OCI-LY7 (cell line): ENCODE measurements around the gene CD2BP2. TPM values are rescaled to one million over a fixed set of nuclear protein-coding genes. Genes with fewer than 3 reads are reported as not detected.

Experiments used
- BruUV-seq: library from RNA; stranded (reverse); fragments of 400-500 nt; replicated peaks from 2 replicates; lab custom pipeline; 2021; lab: Mats Ljungman, UMichigan
- CTCF ChIA-PET: fragments of 300-600 bp; sonication (Branson Sonifier 250); formaldehyde crosslinking; loops from one replicate; lab custom pipeline; 2022; ENCODE audit warnings: antibody characterized with exemption; ENCODE audit not compliant: unreplicated experiment; lab: Charles Lee
- POLR2A ChIA-PET: fragments of 300-600 bp; sonication (Branson Sonifier 250); formaldehyde crosslinking; loops from one replicate; lab custom pipeline; 2022; ENCODE audit warnings: antibody characterized with exemption; lab: Charles Lee
- DNase-seq: peaks from one replicate; pipeline ENCODE4 v3.0.0-alpha.2; 2015; ENCODE audit warnings: low spot score
- H2AFZ ChIP-seq: fragments of 200-600 bp; sonication (generic), shearing (Covaris generic); 2 replicates; pipeline ENCODE4 v1.6.1; 2014; ENCODE audit warnings: mild to moderate bottlenecking, antibody characterized with exemption, low read length, moderate library complexity
- H3K27ac ChIP-seq: fragments of 200-600 bp; sonication (generic); 2 replicates; pipeline ENCODE4 v1.5.1; 2014; ENCODE audit warnings: mixed run types, low read depth, mild to moderate bottlenecking, moderate library complexity, low read length, inconsistent platforms; ENCODE audit not compliant: poor library complexity, severe bottlenecking
- H3K36me3 ChIP-seq: fragments of 200-600 bp; sonication (generic); 2 replicates; pipeline ENCODE4 v1.6.1; 2014; ENCODE audit warnings: mild to moderate bottlenecking, antibody characterized with exemption, low read length, moderate library complexity, mixed read lengths; ENCODE audit not compliant: insufficient read depth
- H3K4me1 ChIP-seq: fragments of 200-600 bp; sonication (generic); 2 replicates; pipeline ENCODE4 v1.5.1; 2014; ENCODE audit warnings: mild to moderate bottlenecking, low read length; ENCODE audit not compliant: insufficient read depth, poor library complexity, severe bottlenecking
- H3K4me2 ChIP-seq: fragments of 200-600 bp; sonication (generic); 2 replicates; pipeline ENCODE4 v1.6.1; 2014; ENCODE audit warnings: mild to moderate bottlenecking, low read length
- H3K4me3 ChIP-seq: fragments of 200-600 bp; sonication (generic); 2 replicates; pipeline ENCODE4 v1.5.1; 2014; ENCODE audit warnings: mild to moderate bottlenecking, low read depth, low read length; ENCODE audit not compliant: poor library complexity, severe bottlenecking
- H3K79me2 ChIP-seq: fragments of 200-600 bp; sonication (generic); 2 replicates; pipeline ENCODE4 v1.6.1; 2016; ENCODE audit warnings: low read depth, mild to moderate bottlenecking, low read length, moderate library complexity, mixed read lengths; ENCODE audit not compliant: insufficient read depth
- H3K9me2 ChIP-seq: fragments of 200-600 bp; sonication (generic); 2 replicates; pipeline ENCODE4 v1.6.1; 2016; ENCODE audit warnings: mild to moderate bottlenecking, low read length, mixed read lengths; ENCODE audit not compliant: insufficient read depth
- H3K9me3 ChIP-seq: fragments of 200-600 bp; sonication (generic); 2 replicates; pipeline ENCODE4 v1.6.1; 2014; ENCODE audit warnings: mild to moderate bottlenecking, mixed run types, low read length, mixed read lengths
- H4K20me1 ChIP-seq: fragments of 200-600 bp; sonication (generic); 2 replicates; pipeline ENCODE4 v1.6.1; 2014; ENCODE audit warnings: mild to moderate bottlenecking, antibody characterized with exemption, low read length, moderate library complexity, mixed read lengths; ENCODE audit not compliant: insufficient read depth
- EZH2phosphoT487 ChIP-seq: fragments of 200-600 bp; sonication (generic); IDR thresholded peaks from 2 replicates; pipeline ENCODE4 v1.6.1; 2018; ENCODE audit warnings: low read depth, borderline replicate concordance, mild to moderate bottlenecking, mixed run types, antibody characterized with exemption, low read length, moderate library complexity, mixed read lengths
- intact Hi-C: fragments of 100-400 bp; cut with micrococcal nuclease; formaldehyde crosslinking; loops from one replicate; pipeline ENCODE4 v1.10.0; 2022; ENCODE audit not compliant: unreplicated experiment
- total RNA-seq, 2 experiments: library from RNA; depleted of rRNA in 1 of 2; stranded (reverse); fragments of >200 nt in 1 of 2; shearing (Covaris generic) in 1 of 2; gene quantifications; 2 replicates each; pipeline ENCODE4 v1.2.3, GENCODE V29; 2014 to 2022
- TF ChIP-seq, protein P1 (sequence below): fragments of 200-600 bp; sonication (generic); conservative IDR thresholded peaks from 2 replicates; pipeline ENCODE4 v1.5.1; 2014; ENCODE audit warnings: mild to moderate bottlenecking, antibody characterized with exemption, low read length, moderate library complexity, mixed read lengths

Gene CD2BP2
- total RNA-seq, 2 experiments from 2014 or later = 69.2 to 111 TPM

DNA sequence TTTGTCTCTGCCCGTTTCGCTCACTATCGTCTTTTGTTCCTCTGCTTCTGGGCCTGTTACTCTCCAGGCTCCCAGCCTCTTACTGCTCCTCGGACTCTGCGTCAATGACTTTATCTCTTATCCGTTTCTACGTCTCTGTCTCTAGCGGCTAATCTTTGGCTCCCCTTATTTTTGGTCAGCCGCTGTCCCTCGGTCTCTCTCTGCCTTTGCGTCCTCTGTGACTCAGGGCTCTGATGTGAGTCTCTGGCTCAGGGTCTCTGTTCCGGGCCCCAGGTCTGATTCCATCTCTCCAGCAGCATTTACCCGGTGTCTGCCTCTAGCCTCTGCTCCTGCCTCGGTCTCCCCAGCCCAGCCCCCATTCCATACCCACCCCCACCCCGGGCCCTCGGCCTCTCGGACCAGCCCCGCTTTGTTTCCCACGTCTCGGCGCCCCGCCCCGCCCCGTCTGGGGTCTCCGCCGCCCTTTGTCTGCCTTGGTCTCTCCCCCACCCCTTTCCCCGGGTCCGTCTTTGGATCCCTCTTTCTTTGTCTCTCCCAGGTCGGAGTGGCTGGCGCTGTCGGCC lies 39.6 kb upstream of the CD2BP2 start:
- POLR2A ChIA-PET = interaction anchor here (1.0 to 3.3 kb wide), 5 partner anchors 13 to 38 kb away, joined by 3 to 22 read pairs (median 6); partner anchors contain the start of genes SEPTIN1, TBC1D10B and ZNF771
- Histone ChIP-seq H3K79me2 (peaks cover 17% of the 10 kb centered on the region), H3K9me2 (no peaks in the 10 kb centered on the region), H3K4me2 (peak overlapping the region; percentile 77), H3K36me3 (peaks cover 29% of the 10 kb centered on the region), H2AFZ (peak overlapping the region; percentile 60; the same call in 1 of the 2 replicates), H3K4me1 (peaks cover 23% of the 10 kb centered on the region), H4K20me1 (0 out of 2 replicates have a peak, but pooled peaks cover 5% of the 10 kb centered on the region), H3K9me3 (no peaks in the 10 kb centered on the region), H3K27ac (peak overlapping the region; percentile 44), H3K4me3 (peak overlapping the region; percentile 89)
- intact Hi-C loops = loop anchor here (1.0 kb wide), 1 partner anchor 16 kb away; no protein-coding TSS in a partner anchor
- DNase-seq = no peak
- no TSS peak for BruUV-seq
- CTCF ChIA-PET = interaction anchor here (0.9 to 1.0 kb wide), 2 partner anchors 24 to 35 kb away, joined by 3 read pairs; partner anchors contain the start of gene DCTPP1
- TF ChIP-seq, protein P1, sequence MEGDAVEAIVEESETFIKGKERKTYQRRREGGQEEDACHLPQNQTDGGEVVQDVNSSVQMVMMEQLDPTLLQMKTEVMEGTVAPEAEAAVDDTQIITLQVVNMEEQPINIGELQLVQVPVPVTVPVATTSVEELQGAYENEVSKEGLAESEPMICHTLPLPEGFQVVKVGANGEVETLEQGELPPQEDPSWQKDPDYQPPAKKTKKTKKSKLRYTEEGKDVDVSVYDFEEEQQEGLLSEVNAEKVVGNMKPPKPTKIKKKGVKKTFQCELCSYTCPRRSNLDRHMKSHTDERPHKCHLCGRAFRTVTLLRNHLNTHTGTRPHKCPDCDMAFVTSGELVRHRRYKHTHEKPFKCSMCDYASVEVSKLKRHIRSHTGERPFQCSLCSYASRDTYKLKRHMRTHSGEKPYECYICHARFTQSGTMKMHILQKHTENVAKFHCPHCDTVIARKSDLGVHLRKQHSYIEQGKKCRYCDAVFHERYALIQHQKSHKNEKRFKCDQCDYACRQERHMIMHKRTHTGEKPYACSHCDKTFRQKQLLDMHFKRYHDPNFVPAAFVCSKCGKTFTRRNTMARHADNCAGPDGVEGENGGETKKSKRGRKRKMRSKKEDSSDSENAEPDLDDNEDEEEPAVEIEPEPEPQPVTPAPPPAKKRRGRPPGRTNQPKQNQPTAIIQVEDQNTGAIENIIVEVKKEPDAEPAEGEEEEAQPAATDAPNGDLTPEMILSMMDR = no peak
- TF ChIP-seq EZH2phosphoT487 = no peak

DNA sequence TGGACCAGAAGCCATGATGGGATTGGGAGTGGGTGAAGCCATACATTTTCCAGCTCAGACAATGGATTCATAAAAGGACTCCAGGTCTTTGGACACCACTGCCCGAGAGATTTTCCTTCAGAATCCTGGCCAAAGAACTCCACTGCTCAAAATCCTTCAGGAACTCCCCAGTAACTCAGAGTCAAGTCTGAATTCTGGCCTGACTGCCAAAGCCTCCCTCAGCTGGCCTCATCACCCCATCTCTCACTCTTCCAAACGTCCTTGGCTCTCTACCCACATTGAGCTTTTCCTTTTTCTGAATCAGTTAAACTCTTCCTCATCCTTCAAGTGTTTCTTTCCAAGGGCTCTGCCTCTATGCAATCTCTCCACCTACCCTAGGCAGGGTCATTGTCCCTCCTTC lies 28.4 kb upstream of the CD2BP2 start:
- Histone ChIP-seq H3K27ac (peak overlapping the region; percentile 97), H4K20me1 (no peaks in the 10 kb centered on the region), H3K9me3 (no peaks in the 10 kb centered on the region), H3K4me1 (peaks cover 42% of the 10 kb centered on the region), H3K36me3 (peaks cover 19% of the 10 kb centered on the region), H3K4me2 (peak overlapping the region; percentile 98), H3K4me3 (peak overlapping the region; percentile 85), H2AFZ (no peak overlapping the region; the same call in 1 of the 2 replicates), H3K79me2 (peaks cover 35% of the 10 kb centered on the region; the same call in 1 of the 2 replicates), H3K9me2 (no peaks in the 10 kb centered on the region)
- DNase-seq = no peak
- BruUV-seq = no TSS peak
- ChIA-PET CTCF (interaction anchor here (1.2 to 1.5 kb wide), 2 partner anchors 12 to 13 kb away, joined by 4 to 8 read pairs; partner anchors contain the start of gene ZNF48), POLR2A (interaction anchor here (0.5 to 2.8 kb wide), 10 partner anchors 9 to 239 kb away, joined by 3 to 26 read pairs (median 6); partner anchors contain the start of genes ZNF48 and ZNF771)
- intact Hi-C loops = no loop called here
- TF ChIP-seq, protein P1 = no peak
- no peak for TF ChIP-seq EZH2phosphoT487
